ENCODE measurements around the gene SMIM5.

DNA sequence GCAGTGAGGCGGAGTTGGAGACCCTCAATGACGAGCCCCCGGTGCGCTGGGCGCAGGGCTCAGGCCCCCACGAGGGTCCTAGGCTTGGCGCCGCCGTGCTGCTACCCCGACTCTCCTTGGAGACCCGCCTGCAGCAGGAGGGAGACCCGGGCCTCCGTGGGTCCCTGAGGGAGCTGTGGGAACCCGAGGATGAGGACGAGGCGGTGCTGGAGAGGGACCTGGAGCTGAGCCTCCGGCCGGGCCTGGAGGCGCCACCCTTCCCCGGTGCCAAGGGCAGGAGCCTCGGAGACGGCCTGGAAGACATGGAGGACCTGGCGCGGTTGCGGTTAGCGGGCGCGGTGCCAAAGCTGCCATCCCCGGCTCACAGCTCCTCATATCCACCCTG lies 43.3 kb upstream of the SMIM5 start:
- TF ChIP-seq, protein P1, sequence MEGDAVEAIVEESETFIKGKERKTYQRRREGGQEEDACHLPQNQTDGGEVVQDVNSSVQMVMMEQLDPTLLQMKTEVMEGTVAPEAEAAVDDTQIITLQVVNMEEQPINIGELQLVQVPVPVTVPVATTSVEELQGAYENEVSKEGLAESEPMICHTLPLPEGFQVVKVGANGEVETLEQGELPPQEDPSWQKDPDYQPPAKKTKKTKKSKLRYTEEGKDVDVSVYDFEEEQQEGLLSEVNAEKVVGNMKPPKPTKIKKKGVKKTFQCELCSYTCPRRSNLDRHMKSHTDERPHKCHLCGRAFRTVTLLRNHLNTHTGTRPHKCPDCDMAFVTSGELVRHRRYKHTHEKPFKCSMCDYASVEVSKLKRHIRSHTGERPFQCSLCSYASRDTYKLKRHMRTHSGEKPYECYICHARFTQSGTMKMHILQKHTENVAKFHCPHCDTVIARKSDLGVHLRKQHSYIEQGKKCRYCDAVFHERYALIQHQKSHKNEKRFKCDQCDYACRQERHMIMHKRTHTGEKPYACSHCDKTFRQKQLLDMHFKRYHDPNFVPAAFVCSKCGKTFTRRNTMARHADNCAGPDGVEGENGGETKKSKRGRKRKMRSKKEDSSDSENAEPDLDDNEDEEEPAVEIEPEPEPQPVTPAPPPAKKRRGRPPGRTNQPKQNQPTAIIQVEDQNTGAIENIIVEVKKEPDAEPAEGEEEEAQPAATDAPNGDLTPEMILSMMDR (IDR thresholded peaks at IDR 0.05) = no peak
- TF ChIP-seq EP300 (IDR thresholded peaks at IDR 0.05) (no peak), POLR2A (IDR thresholded peaks at IDR 0.05) (no peak)

All from gastroesophageal sphincter (tissue), 3 donors.